H1 (cell line): ENCODE results near the gene DPEP2NB. TPM values are rescaled to one million over a fixed set of nuclear protein-coding genes. Genes with fewer than 3 reads are reported as not detected.

Experiments
- CTCF ChIA-PET: fragments of 300-600 bp; sonication (Branson Sonifier 250); formaldehyde crosslinking; loops from one replicate; lab custom pipeline; 2021; ENCODE audit not compliant: partially characterized antibody; lab: Charles Lee
- POLR2A ChIA-PET: fragments of 300-600 bp; sonication (Branson Sonifier 250); formaldehyde crosslinking; loops from one replicate; lab custom pipeline; 2021; ENCODE audit warnings: inconsistent platforms; ENCODE audit not compliant: partially characterized antibody; lab: Charles Lee
- DNase-seq, 2 experiments: peaks; one replicate each; pipeline versions ENCODE4 v3.0.0 to v3.0.0-alpha.2; 2010 to 2022; ENCODE audit warnings: low spot score in 2 of 2, low read depth in 1 of 2, mixed read lengths in 1 of 2
- FAIRE-seq: peaks from 2 replicates; lab custom pipeline; 2011; peaks lifted over from hg19 to GRCh38; lab: Jason Lieb, UNC
- H2AFZ ChIP-seq: 2 replicates; pipeline ENCODE4 v1.8.1; 2012; ENCODE audit warnings: low read length, inconsistent platforms
- H2AK5ac ChIP-seq: 2 replicates; pipeline ENCODE4 v1.6.1; 2013; ENCODE audit warnings: low read depth, low read length
- H2BK120ac ChIP-seq: replicated peaks from 2 replicates; pipeline ENCODE3; 2013; ENCODE audit warnings: low read depth, low read length, inconsistent platforms
- H2BK12ac ChIP-seq: 2 replicates; pipeline ENCODE4 v1.6.1; 2013; ENCODE audit warnings: low read depth, low read length
- H2BK15ac ChIP-seq: 2 replicates; pipeline ENCODE4 v1.6.1; 2013; ENCODE audit warnings: low read length
- H2BK20ac ChIP-seq: 2 replicates; pipeline ENCODE4 v1.6.1; 2013; ENCODE audit warnings: low read length
- H2BK5ac ChIP-seq: 2 replicates; pipeline ENCODE4 v1.6.1; 2013; ENCODE audit warnings: low read depth, low read length
- H3K14ac ChIP-seq: 2 replicates; pipeline ENCODE4 v1.6.1; 2013; ENCODE audit warnings: inconsistent platforms; ENCODE audit not compliant: insufficient read length
- H3K18ac ChIP-seq: 2 replicates; pipeline ENCODE4 v1.6.1; 2013; ENCODE audit warnings: low read length; ENCODE audit errors: extremely low read depth
- H3K23ac ChIP-seq: 2 replicates; pipeline ENCODE4 v1.6.1; 2013; ENCODE audit warnings: inconsistent platforms; ENCODE audit not compliant: insufficient read length
- H3K23me2 ChIP-seq: 2 replicates; pipeline ENCODE4 v1.6.1; 2013; ENCODE audit warnings: low read depth, low read length
- H3K27ac ChIP-seq: 2 replicates; pipeline ENCODE4 v1.6.1; 2011; ENCODE audit warnings: low read depth, low read length, inconsistent platforms
- H3K27me3 ChIP-seq, 4 experiments: replicated peaks in 1 of 4; 1 replicate in 1 of 4; 2 replicates in 3 of 4; pipeline versions ENCODE4 v1.6.1 to v1.8.1; 2011 to 2013; ENCODE audit warnings: low read length in 3 of 4, mild to moderate bottlenecking in 3 of 4, inconsistent platforms in 2 of 4, mixed read lengths in 2 of 4, moderate library complexity in 1 of 4; ENCODE audit not compliant: control insufficient read depth in 3 of 4, insufficient read depth in 3 of 4; ENCODE audit errors: extremely low read depth in 1 of 4
- H3K36me3 ChIP-seq, 4 experiments: 2 replicates each; pipeline versions ENCODE4 v1.6.1 to v1.8.1; 2011 to 2013; ENCODE audit warnings: mild to moderate bottlenecking in 4 of 4, low read length in 3 of 4, moderate library complexity in 2 of 4, control low read depth in 1 of 4, inconsistent platforms in 1 of 4; ENCODE audit not compliant: insufficient read depth in 4 of 4, control insufficient read depth in 2 of 4
- H3K4ac ChIP-seq: replicated peaks from 2 replicates; pipeline ENCODE3; 2013; ENCODE audit warnings: low read length, low read depth, mixed read lengths, inconsistent platforms; ENCODE audit not compliant: insufficient read length
- H3K4me1 ChIP-seq, 4 experiments: replicated peaks in 1 of 4; 1 replicate in 1 of 4; 2 replicates in 3 of 4; pipeline versions ENCODE4 v1.6.1 to v1.8.1; 2011 to 2013; ENCODE audit warnings: low read length in 3 of 4, inconsistent platforms in 2 of 4, mixed read lengths in 1 of 4; ENCODE audit not compliant: insufficient read depth in 4 of 4, control insufficient read depth in 3 of 4
- H3K4me2 ChIP-seq, 2 experiments: 2 replicates each; pipeline versions ENCODE4 v1.6.1 to v1.8.1; 2011 to 2013; ENCODE audit warnings: low read depth in 2 of 2, low read length in 2 of 2, control low read depth in 1 of 2, inconsistent platforms in 1 of 2, mild to moderate bottlenecking in 1 of 2; ENCODE audit not compliant: insufficient read depth in 1 of 2
- H3K4me3 ChIP-seq, 4 experiments: fragments of 200-600, 300-600 bp in 1 of 4; sonication (generic), shearing (Covaris generic), sonication (Bioruptor Twin) in 1 of 4; 2 replicates each; pipeline versions ENCODE4 v1.5.1 to v1.8.1; 2011 to 2016; ENCODE audit warnings: low read length in 4 of 4, low read depth in 3 of 4, control low read depth in 2 of 4, inconsistent platforms in 2 of 4, mild to moderate bottlenecking in 2 of 4, mixed read lengths in 1 of 4, moderate library complexity in 1 of 4; ENCODE audit not compliant: insufficient read depth in 2 of 4; ENCODE audit errors: extremely low read depth in 1 of 4
- H3K56ac ChIP-seq: replicated peaks from 2 replicates; pipeline ENCODE3; 2013; ENCODE audit warnings: low read depth, mild to moderate bottlenecking, mixed read lengths, low read length, inconsistent platforms; ENCODE audit not compliant: insufficient read length
- H3K79me1 ChIP-seq: 2 replicates; pipeline ENCODE4 v1.6.1; 2013; ENCODE audit warnings: low read depth, low read length, control low read depth
- H3K79me2 ChIP-seq, 2 experiments: 2 replicates each; pipeline versions ENCODE4 v1.6.1 to v1.8.1; 2012 to 2013; ENCODE audit warnings: low read length in 2 of 2, mild to moderate bottlenecking in 2 of 2, inconsistent platforms in 1 of 2; ENCODE audit not compliant: insufficient read depth in 2 of 2, control insufficient read depth in 1 of 2
- H3K9ac ChIP-seq, 4 experiments: replicated peaks in 1 of 4; 1 replicate in 1 of 4; 2 replicates in 3 of 4; pipeline versions ENCODE4 v1.6.1 to v1.8.1; 2011 to 2013; ENCODE audit warnings: low read depth in 3 of 4, low read length in 3 of 4, control low read depth in 2 of 4, mild to moderate bottlenecking in 2 of 4, moderate library complexity in 2 of 4, inconsistent platforms in 1 of 4; ENCODE audit errors: extremely low read depth in 1 of 4
- H3K9me3 ChIP-seq, 2 experiments: 2 replicates each; pipeline versions ENCODE4 v1.6.1 to v1.8.1; 2012 to 2013; ENCODE audit warnings: mild to moderate bottlenecking in 2 of 2, moderate library complexity in 2 of 2, control low read depth in 1 of 2, inconsistent platforms in 1 of 2, low read depth in 1 of 2, low read length in 1 of 2, mixed read lengths in 1 of 2; ENCODE audit not compliant: insufficient read depth in 2 of 2
- H4K20me1 ChIP-seq, 2 experiments: replicated peaks in 1 of 2; 2 replicates each; pipeline versions ENCODE3 to v1.8.1; 2011 to 2013; ENCODE audit warnings: inconsistent platforms in 2 of 2, low read length in 2 of 2, mild to moderate bottlenecking in 1 of 2; ENCODE audit not compliant: insufficient read depth in 2 of 2, control insufficient read depth in 1 of 2
- H4K5ac ChIP-seq: 2 replicates; pipeline ENCODE4 v1.6.1; 2013; ENCODE audit warnings: low read length, low read depth, mixed read lengths, inconsistent platforms; ENCODE audit not compliant: insufficient read length
- H4K8ac ChIP-seq: 2 replicates; pipeline ENCODE4 v1.8.0; 2013; ENCODE audit warnings: mild to moderate bottlenecking, moderate library complexity, low read length, inconsistent platforms; ENCODE audit not compliant: insufficient read depth; ENCODE audit errors: extremely low read depth
- H4K91ac ChIP-seq: replicated peaks from 2 replicates; pipeline ENCODE3; 2013; ENCODE audit warnings: low read length, mixed read lengths, inconsistent platforms; ENCODE audit not compliant: insufficient read length
- CHD2 ChIP-seq: IDR thresholded peaks from 2 replicates; pipeline ENCODE4 v1.6.1; 2012; ENCODE audit warnings: low read length, improper control_type of control experiment
- FOSL1 ChIP-seq: IDR thresholded peaks from 2 replicates; pipeline ENCODE4 v1.6.1; 2011; ENCODE audit warnings: mild to moderate bottlenecking, low read depth, low read length, moderate library complexity; ENCODE audit not compliant: insufficient read depth
- GABPA ChIP-seq: IDR thresholded peaks from 2 replicates; pipeline ENCODE4 v1.6.1; 2011; ENCODE audit warnings: mild to moderate bottlenecking, low read length, moderate library complexity, borderline replicate concordance; ENCODE audit not compliant: insufficient read depth
- POLR2A ChIP-seq, 2 experiments: IDR thresholded peaks; 1 replicate in 1 of 2; 2 replicates in 1 of 2; pipeline ENCODE4 v1.6.1; 2011; ENCODE audit warnings: low read depth in 2 of 2, low read length in 2 of 2, mild to moderate bottlenecking in 2 of 2; ENCODE audit errors: control extremely low read depth in 1 of 2
- POU5F1 ChIP-seq: IDR thresholded peaks from 2 replicates; pipeline ENCODE4 v1.6.1; 2011; ENCODE audit warnings: low read depth, mild to moderate bottlenecking, low read length, moderate library complexity
- RBBP5 ChIP-seq: IDR thresholded peaks from 2 replicates; pipeline ENCODE4 v1.7.1; 2012; ENCODE audit warnings: low read depth, mild to moderate bottlenecking, inconsistent platforms, low read length, moderate library complexity, borderline replicate concordance
- SAP30 ChIP-seq: fragments of 300-600 bp; sonication (generic); IDR thresholded peaks from 2 replicates; pipeline ENCODE4 v1.7.1; 2012; ENCODE audit warnings: low read length, moderate library complexity, mild to moderate bottlenecking, inconsistent platforms; ENCODE audit not compliant: insufficient read depth, insufficient replicate concordance
- SIN3A ChIP-seq, 2 experiments: IDR thresholded peaks in 1 of 2; conservative IDR thresholded peaks in 1 of 2; 2 replicates each; pipeline ENCODE4 v1.6.1; 2011 to 2012; ENCODE audit warnings: low read length in 2 of 2, improper control_type of control experiment in 1 of 2, low read depth in 1 of 2, mild to moderate bottlenecking in 1 of 2
- SP1 ChIP-seq: IDR thresholded peaks from 2 replicates; pipeline ENCODE4 v1.6.1; 2011; ENCODE audit warnings: low read depth, low read length
- SP2 ChIP-seq: IDR thresholded peaks from 2 replicates; pipeline ENCODE4 v1.6.1; 2012; ENCODE audit warnings: mild to moderate bottlenecking, low read length, inconsistent platforms
- SP4 ChIP-seq: IDR thresholded peaks from 2 replicates; pipeline ENCODE4 v1.6.1; 2012; ENCODE audit warnings: low read length, inconsistent platforms
- SRF ChIP-seq: IDR thresholded peaks from 2 replicates; pipeline ENCODE4 v1.6.1; 2011; ENCODE audit warnings: mild to moderate bottlenecking, low read depth, low read length, moderate library complexity
- TAF1 ChIP-seq: IDR thresholded peaks from 2 replicates; pipeline ENCODE4 v1.6.1; 2011; ENCODE audit warnings: mild to moderate bottlenecking, low read depth, low read length
- WGBS, 2 experiments: shearing (Covaris generic) in 1 of 2; methylation state at CpG; one replicate each; pipeline versions ENCODE4 v1.1.6 to v1.1.7; 2013 to 2015; ENCODE audit warnings: low lambda C conversion rate in 2 of 2, mixed read lengths in 2 of 2, inconsistent platforms in 1 of 2, low coverage in 1 of 2, missing lambda C conversion rate in 1 of 2; ENCODE audit not compliant: insufficient replicate concordance in 2 of 2, insufficient coverage in 1 of 2, insufficient read length in 1 of 2; ENCODE audit errors: extremely low coverage in 1 of 2, missing lambda C conversion rate in 1 of 2; 5-methylcytosine and 5-hydroxymethylcytosine counted together
- polyA plus RNA-seq, 7 experiments: library from polyadenylated mRNA; depleted of rRNA in 3 of 7; stranded (reverse) in 5 of 7; unstranded in 2 of 7; fragments of >200 nt in 5 of 7; fragments of 200-250 nt in 2 of 7; gene quantifications; 1 replicate in 5 of 7; 2 replicates in 1 of 7; 4 replicates in 1 of 7; pipeline versions ENCODE4 v1.2.1 to v1.2.3, GENCODE V29; 2011 to 2013; ENCODE audit warnings: missing spikeins in 2 of 7, mixed read lengths in 2 of 7
- total RNA-seq: library from RNA; stranded (reverse); fragmentation: NEBNext Ultra II Directional; extraction: Animal tissue kit (Norgen Biotek cat#: 25700); gene quantifications from 2 replicates; pipeline ENCODE4 v1.2.1, GENCODE V29; 2021

Gene DPEP2NB
- total and polyA plus RNA-seq, 2 of the 8 experiments (the other 6 are each of a cell fraction or from before 2014, with no cell fraction given): not detected

DNA sequence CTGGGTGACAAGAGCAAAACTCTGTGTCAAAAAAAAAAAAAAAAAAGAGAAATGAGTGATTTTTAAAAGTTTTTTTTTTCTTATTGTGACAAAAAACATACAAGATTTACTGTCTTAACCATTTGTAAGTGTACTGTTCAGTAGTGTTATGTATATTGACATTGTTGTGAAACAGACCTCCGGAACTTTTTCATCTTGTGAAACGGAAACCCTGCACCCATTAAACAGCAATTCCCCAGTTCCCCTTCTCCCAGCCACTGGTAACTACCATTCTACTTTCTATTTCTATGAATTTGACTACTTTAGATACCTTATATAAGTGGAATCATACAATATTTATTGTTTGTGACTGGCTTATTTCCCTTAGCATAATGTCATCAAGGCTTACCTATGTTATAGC lies 26.1 kb upstream of the DPEP2NB start:
- Histone ChIP-seq H3K18ac (no peak overlapping the region), H4K91ac (no peak overlapping the region), H3K56ac (no peak overlapping the region), H2AFZ (no peak overlapping the region), H4K8ac (no peak overlapping the region), H3K9ac (no peak overlapping the region), H3K79me2 (no peaks in the 10 kb centered on the region), H3K9me3 (no peaks in the 10 kb centered on the region), H2BK15ac (no peak overlapping the region), H3K79me1 (no peaks in the 10 kb centered on the region), H3K27me3 (no peaks in the 10 kb centered on the region), H2BK20ac (no peak overlapping the region), H2BK120ac (no peak overlapping the region), H2BK5ac (no peak overlapping the region), H3K23me2 (no peaks in the 10 kb centered on the region), H2BK12ac (no peak overlapping the region), H3K23ac (no peak overlapping the region), H2AK5ac (no peak overlapping the region), H3K4me3 (no peak overlapping the region), H3K4ac (no peak overlapping the region), H4K5ac (no peak overlapping the region), H3K4me1 (no peaks in the 10 kb centered on the region), H3K4me2 (no peak overlapping the region), H3K27ac (no peak overlapping the region), H3K14ac (no peak overlapping the region), H4K20me1 (no peaks in the 10 kb centered on the region), H3K36me3 (peaks cover 2 to 6% (median 3%) of the 10 kb centered on the region in 4 experiments; a peak in 4 of 8 replicates)
- FAIRE-seq (no peak), DNase-seq (no peak)
- no peak for TF ChIP-seq POU5F1
- TF ChIP-seq SIN3A (conservative IDR thresholded peaks at IDR 0.05 in 1 of 2, IDR thresholded peaks at IDR 0.05 in 1 of 2; ENCODE audit: low read depth in 1 of 2, low read length in 2 of 2): no peak
- no peak for TF ChIP-seq SP4
- TF ChIP-seq CHD2: no peak
- TF ChIP-seq TAF1: no peak
- TF ChIP-seq GABPA: no peak
- no peak for TF ChIP-seq FOSL1
- no peak for TF ChIP-seq POLR2A (IDR thresholded peaks at IDR 0.05; ENCODE audit: control extremely low read depth in 1 of 2, low read depth in 2 of 2, low read length in 2 of 2)
- no peak for TF ChIP-seq SRF
- no peak for TF ChIP-seq SP1
- no peak for TF ChIP-seq SAP30
- TF ChIP-seq SP2: no peak
- TF ChIP-seq RBBP5: no peak
- POLR2A ChIA-PET: interaction anchor here (3.6 kb wide), 1 partner anchor 19 kb away, joined by 17 read pairs; the partner anchor contains the start of genes DDX28 and DUS2
- WGBS, 2 experiments: 89% methylated on average over 2 of the region's 2 CpGs; no CpG with 5 or more reads in 1 of the 2 experiments
- CTCF ChIA-PET: interaction anchor here (0.6 to 4.1 kb wide), 15 partner anchors 9 to 445 kb away, joined by 3 to 41 read pairs (median 7); partner anchors contain the start of gene DPEP2
